Kidney (tissue), 14 donors: ENCODE measurements around the gene WNT9B. TPM values are rescaled to one million over a fixed set of nuclear protein-coding genes. Genes with fewer than 3 reads are reported as not detected.

Source experiments
- DNase-seq, 5 donors: peaks; one replicate each; pipeline ENCODE4 v3.0.0-alpha.2; 2013 to 2020
- FAIRE-seq: peaks from 2 replicates; lab custom pipeline; 2012; peaks lifted over from hg19 to GRCh38; lab: Jason Lieb, UNC
- H3K27ac ChIP-seq, 2 donors: one replicate each; pipeline ENCODE4 v1.7.0; 2013; ENCODE audit warnings: low read depth in 2 of 2, low read length in 2 of 2, inconsistent platforms in 1 of 2
- H3K27me3 ChIP-seq: one replicate; pipeline ENCODE4 v1.7.1; 2013; ENCODE audit warnings: low read length, inconsistent platforms; ENCODE audit not compliant: control insufficient read depth, insufficient read depth
- H3K36me3 ChIP-seq, 3 donors: one replicate each; pipeline versions ENCODE4 v1.7.0 to v1.7.1; 2013; ENCODE audit warnings: low read length in 3 of 3, control low read depth in 1 of 3, inconsistent platforms in 1 of 3; ENCODE audit not compliant: insufficient read depth in 3 of 3, control insufficient read depth in 2 of 3
- H3K4me1 ChIP-seq, 3 donors: one replicate each; pipeline versions ENCODE4 v1.7.0 to v1.7.1; 2013; ENCODE audit warnings: low read length in 3 of 3, inconsistent platforms in 1 of 3, low read depth in 1 of 3; ENCODE audit not compliant: control insufficient read depth in 2 of 3, insufficient read depth in 2 of 3
- H3K4me3 ChIP-seq, 3 donors: one replicate each; pipeline versions ENCODE4 v1.7.0 to v1.8.1; 2013; ENCODE audit warnings: low read length in 3 of 3, control low read depth in 1 of 3, inconsistent platforms in 1 of 3
- H3K9ac ChIP-seq, 3 donors: one replicate each; pipeline versions ENCODE4 v1.7.0 to v1.7.1; 2013; ENCODE audit warnings: low read length in 3 of 3, control low read depth in 1 of 3, inconsistent platforms in 1 of 3
- H3K9me3 ChIP-seq, 3 donors: one replicate each; pipeline versions ENCODE4 v1.7.0 to v1.7.1; 2013; ENCODE audit warnings: low read length in 3 of 3, control low read depth in 1 of 3, inconsistent platforms in 1 of 3; ENCODE audit not compliant: control insufficient read depth in 2 of 3, insufficient read depth in 1 of 3
- CTCF ChIP-seq: IDR thresholded peaks from 3 replicates; pipeline ENCODE4 v1.5.1; 2012; ENCODE audit warnings: mild to moderate bottlenecking, moderate library complexity, borderline replicate concordance; ENCODE audit not compliant: insufficient read depth; ENCODE audit errors: extremely low read depth
- intact Hi-C: fragments of 100-400 bp; cut with DNase I; formaldehyde crosslinking; loops from one replicate; pipeline ENCODE4 v1.11.1; 2022
- polyA plus RNA-seq: library from polyadenylated mRNA; stranded (reverse); fragments of 350-450 nt; fragmentation: Illumina TruSeq; extraction: RNeasy Lipid Tissue Mini Kit (QIAGEN cat#74804); gene quantifications from one replicate; pipeline ENCODE4 v1.2.3, GENCODE V29; 2014; ENCODE audit warnings: low read depth, low replicate concordance; ENCODE audit not compliant: insufficient read depth
- total RNA-seq: library from RNA; stranded (reverse); fragmentation: NEBNext Ultra II Directional; extraction: Animal tissue kit (Norgen Biotek cat#: 25700); gene quantifications from one replicate; pipeline ENCODE4 v1.2.1, GENCODE V29; 2021
- donor health status: control.
- donor health status: control.
- donor health status: control.
- donor health status: control.
- donor health status: control.
- donor health status: DM: yes; HTN: yes; CAD: no.
- donor health status: Normal renal cell carcinoma (clear cell type).

WNT9B gene
- total and polyA plus RNA-seq, 2 donors from 2014 or later: 1.9 to 5.3 TPM

DNA sequence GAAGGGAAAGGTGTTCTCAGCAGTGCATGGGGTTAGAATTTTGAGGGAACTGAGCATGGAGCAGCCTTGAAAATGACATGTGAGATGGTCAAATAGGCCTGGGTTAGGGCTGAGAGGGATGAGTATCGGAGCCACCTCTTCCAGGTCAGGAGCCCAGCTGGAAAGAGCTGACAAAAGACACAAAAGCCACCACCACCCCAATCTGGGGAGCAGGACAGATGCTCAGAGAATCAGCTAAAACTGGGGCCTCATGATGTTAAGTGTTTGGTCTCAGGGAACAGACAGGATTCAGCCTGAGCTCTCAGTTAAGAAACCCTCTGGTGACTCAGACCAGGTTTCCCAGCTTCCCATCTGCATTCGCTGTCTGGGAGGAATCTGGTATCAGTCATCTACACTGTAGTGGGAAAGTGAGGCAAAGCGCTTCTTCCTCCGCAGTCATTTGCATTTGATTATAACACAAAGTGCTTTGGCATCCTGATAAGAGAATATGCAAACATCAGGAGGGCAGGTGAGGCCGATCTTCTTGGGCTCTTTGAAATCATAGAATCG lies 2.6 kb downstream of the WNT9B start:
- no peak overlapping the region for H3K4me3 ChIP-seq
- H3K27ac ChIP-seq: no peak overlapping the region
- no peak for TF ChIP-seq CTCF
- peaks cover 9% of the 10 kb centered on the region for H3K27me3 ChIP-seq
- no peaks in the 10 kb centered on the region for H3K36me3 ChIP-seq
- H3K9ac ChIP-seq: no peak overlapping the region
- FAIRE-seq (no peak), DNase-seq (no peak)
- intact Hi-C loops: no loop called here
- H3K4me1 ChIP-seq: peaks cover 0 to 5% (median 0%) of the 10 kb centered on the region in 3 donors
- H3K9me3 ChIP-seq: no peaks in the 10 kb centered on the region

DNA sequence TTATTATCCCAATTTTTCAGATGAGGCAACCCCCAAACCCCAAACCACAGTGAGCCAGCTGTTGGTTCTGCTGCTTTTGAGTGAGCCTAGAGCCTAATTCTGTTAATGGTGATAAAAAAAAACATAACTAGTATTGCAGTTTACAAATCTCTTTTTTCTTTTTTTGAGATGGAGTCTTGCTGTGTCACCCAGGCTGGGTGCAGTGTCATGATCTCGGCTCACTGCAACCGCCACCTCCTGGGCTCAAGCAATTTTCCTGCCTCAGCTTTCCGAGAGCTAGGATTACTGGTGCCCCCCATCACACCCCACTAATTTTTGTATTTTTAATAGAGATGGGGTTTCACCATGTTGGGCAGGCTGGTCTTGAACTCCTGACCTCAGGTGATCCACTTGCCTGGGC lies 3.1 kb downstream of the WNT9B start:
- DNase-seq: no peak
- Histone ChIP-seq H3K4me3 (no peak overlapping the region), H3K4me1 (peaks cover 0 to 5% (median 0%) of the 10 kb centered on the region in 3 donors), H3K36me3 (no peaks in the 10 kb centered on the region), H3K9ac (no peak overlapping the region), H3K27ac (no peak overlapping the region), H3K9me3 (no peaks in the 10 kb centered on the region), H3K27me3 (peaks cover 9% of the 10 kb centered on the region)
- no peak for TF ChIP-seq CTCF
- intact Hi-C loops: no loop called here
- no peak for FAIRE-seq

- Histone ChIP-seq H3K4me3 (no peak overlapping the region), H3K36me3 (no peaks in the 10 kb centered on the region), H3K9ac (no peak overlapping the region), H3K27ac (no peak overlapping the region), H3K27me3 (peaks cover 9% of the 10 kb centered on the region), H3K9me3 (no peaks in the 10 kb centered on the region), H3K4me1 (peaks cover 0 to 5% (median 0%) of the 10 kb centered on the region in 3 donors)
- intact Hi-C loops: no loop called here
- no peak for FAIRE-seq
- no peak for TF ChIP-seq CTCF
- DNase-seq: no peak
Measured at GRCh38 chr17:46854948-46855347, 3.6 kb downstream of the WNT9B start.

DNA sequence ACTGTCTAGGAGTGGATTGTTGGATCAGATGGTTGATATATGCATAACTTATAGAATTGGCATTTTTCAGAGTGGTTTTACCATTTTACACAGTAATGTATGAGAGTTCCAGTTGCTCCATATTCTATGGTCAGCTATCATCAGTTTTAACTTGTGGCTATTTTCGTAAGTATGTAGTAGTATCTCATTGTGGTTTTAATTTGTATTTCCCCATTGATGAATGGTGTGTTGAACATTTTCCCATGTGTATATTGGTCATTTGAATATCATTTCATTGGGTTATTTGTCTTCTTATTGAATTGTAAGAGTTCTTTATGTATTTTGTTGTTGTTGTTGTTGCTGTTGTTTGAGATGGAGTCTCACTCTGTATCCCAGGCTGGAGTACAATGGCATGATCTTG lies 6.2 kb downstream of the WNT9B start:
- no peak for FAIRE-seq

More for the DNA sequence above, 6.2 kb downstream of the WNT9B start:
- no peak overlapping the region for H3K9ac ChIP-seq
- H3K9me3 ChIP-seq: no peaks in the 10 kb centered on the region
- H3K4me1 ChIP-seq: no peaks in the 10 kb centered on the region
- no peak for TF ChIP-seq CTCF
- H3K4me3 ChIP-seq: no peak overlapping the region
- peaks cover 7% of the 10 kb centered on the region for H3K27me3 ChIP-seq
- no peak for DNase-seq
- H3K27ac ChIP-seq: no peak overlapping the region
- no peaks in the 10 kb centered on the region for H3K36me3 ChIP-seq
- intact Hi-C loops: no loop called here
